Panc1 (cell line): ENCODE measurements around the gene DROSHA.

ENCODE experiments used
- CTCF ChIP-seq: fragments of 450-650 bp; IDR thresholded peaks from 2 replicates; pipeline ENCODE4 v1.5.1; 2017; ENCODE audit warnings: mild to moderate bottlenecking
- REST ChIP-seq, 2 experiments: IDR thresholded peaks; 2 replicates each; pipeline ENCODE4 v1.6.1; 2011 to 2012; ENCODE audit warnings: low read depth in 2 of 2, control low read depth in 1 of 2, low read length in 1 of 2, mild to moderate bottlenecking in 1 of 2, moderate library complexity in 1 of 2; ENCODE audit not compliant: insufficient read depth in 1 of 2
- TCF7L2 ChIP-seq: IDR thresholded peaks from 2 replicates; pipeline ENCODE4 v1.6.1; 2011; ENCODE audit warnings: mild to moderate bottlenecking, low read depth, low read length, inconsistent platforms

- TF ChIP-seq CTCF (no peak), TCF7L2 (no peak), REST (IDR thresholded peaks at IDR 0.05; ENCODE audit: insufficient read depth in 1 of 2, low read depth in 2 of 2, low read length in 1 of 2) (no peak)
Observed at GRCh38 chr5:31427013-31427723, 104.7 kb downstream of the DROSHA start.
